Effector memory CD4-positive, alpha-beta T cell (primary cell): Measurements from ENCODE around the gene SIGLEC12.
"Not testable (repeated sequence)": the region's sequence is repeated elsewhere in the genome, so short reads cannot be mapped to it uniquely, and the experiment has no call there.

Experiments used
- DNase-seq, 3 donors: peaks; one replicate each; pipeline ENCODE4 v3.0.0-alpha.2; 2020
- H3K27ac ChIP-seq: 2 replicates; pipeline ENCODE4 v1.7.0; 2013; ENCODE audit warnings: mild to moderate bottlenecking, low read length, moderate library complexity; ENCODE audit not compliant: insufficient read depth, poor library complexity, severe bottlenecking
- H3K27me3 ChIP-seq: replicated peaks from 2 replicates; pipeline ENCODE4 v1.7.0; 2013; ENCODE audit warnings: mild to moderate bottlenecking, low read length; ENCODE audit not compliant: insufficient read depth, control insufficient read depth, poor library complexity, severe bottlenecking
- H3K36me3 ChIP-seq: 2 replicates; pipeline ENCODE4 v1.7.0; 2013; ENCODE audit warnings: mild to moderate bottlenecking, low read length, moderate library complexity; ENCODE audit not compliant: control insufficient read depth, insufficient read depth
- H3K4me1 ChIP-seq: 2 replicates; pipeline ENCODE4 v1.7.0; 2013; ENCODE audit warnings: low read length, mild to moderate bottlenecking; ENCODE audit not compliant: control insufficient read depth, insufficient read depth, poor library complexity, severe bottlenecking
- H3K4me3 ChIP-seq: 2 replicates; pipeline ENCODE4 v1.7.0; 2013; ENCODE audit warnings: low read length, low read depth, mild to moderate bottlenecking; ENCODE audit not compliant: insufficient read depth, poor library complexity, severe bottlenecking
- H3K9me3 ChIP-seq: 2 replicates; pipeline ENCODE4 v1.7.0; 2013; ENCODE audit warnings: mild to moderate bottlenecking, low read length, moderate library complexity; ENCODE audit not compliant: control insufficient read depth

The SIGLEC12 gene

GRCh38 chr19:51470966-51471365 is 30.6 kb downstream of the SIGLEC12 start:
- Histone ChIP-seq H3K4me1 (no peaks in the 10 kb centered on the region), H3K27me3 (no peaks in the 10 kb centered on the region), H3K4me3 (no peak overlapping the region), H3K9me3 (no peaks in the 10 kb centered on the region), H3K36me3 (no peaks in the 10 kb centered on the region), H3K27ac (no peak overlapping the region)
- DNase-seq, result no peak

GRCh38 chr19:51469629-51470028 is 32.0 kb downstream of the SIGLEC12 start:
- no peaks in the 10 kb centered on the region for H3K36me3 ChIP-seq
- H3K4me3 ChIP-seq, result no peak overlapping the region
- DNase-seq, result no peak
- no peaks in the 10 kb centered on the region for H3K4me1 ChIP-seq
- H3K9me3 ChIP-seq, result no peaks in the 10 kb centered on the region
- H3K27me3 ChIP-seq, result no peaks in the 10 kb centered on the region
- H3K27ac ChIP-seq, result no peak overlapping the region

- H3K27ac ChIP-seq, result no peak overlapping the region
- H3K4me1 ChIP-seq, result no peaks in the 10 kb centered on the region
- no peaks in the 10 kb centered on the region for H3K9me3 ChIP-seq
- H3K4me3 ChIP-seq, result no peak overlapping the region
- no peaks in the 10 kb centered on the region for H3K36me3 ChIP-seq
- H3K27me3 ChIP-seq, result no peaks in the 10 kb centered on the region
- DNase-seq, result no peak
Measured at GRCh38 chr19:51469162-51469561, 32.4 kb downstream of the SIGLEC12 start.

GRCh38 chr19:51468545-51468920 is 33.1 kb downstream of the SIGLEC12 start:
- Histone ChIP-seq H3K27ac (no peak overlapping the region), H3K9me3 (no peaks in the 10 kb centered on the region), H3K4me1 (no peaks in the 10 kb centered on the region)

GRCh38 chr19:51467864-51468544 is 33.6 kb downstream of the SIGLEC12 start:
- no peak for DNase-seq
- H3K9me3 ChIP-seq, result no peaks in the 10 kb centered on the region
- H3K4me3 ChIP-seq, result no peak overlapping the region
- H3K27ac ChIP-seq, result no peak overlapping the region
- H3K36me3 ChIP-seq, result no peaks in the 10 kb centered on the region
- H3K27me3 ChIP-seq, result no peaks in the 10 kb centered on the region
- no peaks in the 10 kb centered on the region for H3K4me1 ChIP-seq

More at GRCh38 chr19:51468545-51468920, 33.1 kb downstream of the SIGLEC12 start:
- no peaks in the 10 kb centered on the region for H3K27me3 ChIP-seq
- DNase-seq, result no peak
- H3K36me3 ChIP-seq, result no peaks in the 10 kb centered on the region
- no peak overlapping the region for H3K4me3 ChIP-seq

- Histone ChIP-seq H3K4me3 (no peak overlapping the region), H3K27me3 (peaks cover 10% of the 10 kb centered on the region), H3K4me1 (no peaks in the 10 kb centered on the region), H3K36me3 (no peaks in the 10 kb centered on the region), H3K27ac (no peak overlapping the region), H3K9me3 (no peaks in the 10 kb centered on the region)
- DNase-seq, result no peak
Measured at GRCh38 chr19:51466723-51467122, 34.9 kb downstream of the SIGLEC12 start.

- H3K9me3 ChIP-seq, H3K27me3 ChIP-seq, H3K27ac ChIP-seq, H3K4me1 ChIP-seq, DNase-seq, H3K4me3 ChIP-seq, H3K36me3 ChIP-seq: not testable (repeated sequence)
Measured at GRCh38 chr19:51463976-51464581, 37.5 kb downstream of the SIGLEC12 start.

GRCh38 chr19:51462681-51463080 is 38.9 kb downstream of the SIGLEC12 start:
- Histone ChIP-seq H3K27ac (no peak overlapping the region), H3K4me1 (no peaks in the 10 kb centered on the region), H3K9me3 (no peaks in the 10 kb centered on the region), H3K36me3 (no peaks in the 10 kb centered on the region), H3K27me3 (peaks cover 10% of the 10 kb centered on the region), H3K4me3 (no peak overlapping the region)
- no peak for DNase-seq

GRCh38 chr19:51462276-51462675 is 39.3 kb downstream of the SIGLEC12 start:
- no peak overlapping the region for H3K27ac ChIP-seq
- H3K27me3 ChIP-seq, result peaks cover 10% of the 10 kb centered on the region
- DNase-seq, result no peak

GRCh38 chr19:51461723-51462161 is 39.9 kb downstream of the SIGLEC12 start:
- DNase-seq, result no peak
- peaks cover 10% of the 10 kb centered on the region for H3K27me3 ChIP-seq
- H3K27ac ChIP-seq, result no peak overlapping the region
- no peaks in the 10 kb centered on the region for H3K9me3 ChIP-seq
- H3K36me3 ChIP-seq, result no peaks in the 10 kb centered on the region
- no peak overlapping the region for H3K4me3 ChIP-seq
- H3K4me1 ChIP-seq, result no peaks in the 10 kb centered on the region

More at GRCh38 chr19:51462276-51462675, 39.3 kb downstream of the SIGLEC12 start:
- no peaks in the 10 kb centered on the region for H3K36me3 ChIP-seq
- H3K4me3 ChIP-seq, result no peak overlapping the region
- H3K4me1 ChIP-seq, result no peaks in the 10 kb centered on the region
- no peaks in the 10 kb centered on the region for H3K9me3 ChIP-seq
